SK-N-SH (cell line): ENCODE data around the gene SLC41A2. TPM values are rescaled to one million over a fixed set of nuclear protein-coding genes. Genes with fewer than 3 reads are reported as not detected.

Experiments
- CTCF ChIA-PET: fragments of 300-600, 350-600 bp; formaldehyde crosslinking; extraction: SDS; loops from one replicate; lab custom pipeline; 2021; lab: Yijun Ruan, JAX
- POLR2A ChIA-PET: fragments of 350-600 bp; sonication (Branson Sonifier 250); formaldehyde crosslinking; extraction: SDS; loops from one replicate; lab custom pipeline; 2020; ENCODE audit warnings: antibody characterized with exemption, inconsistent platforms; lab: Yijun Ruan, JAX
- DNase-seq: peaks from one replicate; pipeline ENCODE4 v3.0.0; 2012
- H2AFZ ChIP-seq: fragments of 200-600 bp; sonication (generic); 2 replicates; pipeline ENCODE4 v1.8.1; 2016; ENCODE audit warnings: antibody characterized with exemption, mild to moderate bottlenecking, low read depth
- H3F3A ChIP-seq: fragments of 200-600 bp; sonication (generic); replicated peaks from 2 replicates; pipeline ENCODE3; 2016; ENCODE audit warnings: antibody characterized with exemption, mild to moderate bottlenecking; ENCODE audit not compliant: insufficient read depth
- H3K27ac ChIP-seq, 2 experiments: fragments of 200-500 bp in 1 of 2; fragments of 200-600 bp in 1 of 2; sonication (Bioruptor generic) in 1 of 2; sonication (generic), shearing (Covaris generic) in 1 of 2; 2 replicates each; pipeline versions ENCODE4 v1.5.1 to v1.6.1; 2014 to 2016; ENCODE audit warnings: low read depth in 2 of 2, inconsistent platforms in 1 of 2, low read length in 1 of 2, mild to moderate bottlenecking in 1 of 2, mixed read lengths in 1 of 2
- H3K27me3 ChIP-seq: fragments of 200-600 bp; sonication (generic), shearing (Covaris generic); 2 replicates; pipeline ENCODE4 v1.6.1; 2016; ENCODE audit warnings: mixed run types; ENCODE audit not compliant: insufficient read depth
- H3K36me3 ChIP-seq, 2 experiments: fragments of 200-500 bp in 1 of 2; fragments of 200-600 bp in 1 of 2; sonication (Bioruptor generic) in 1 of 2; sonication (generic) in 1 of 2; replicated peaks in 1 of 2; 2 replicates each; pipeline versions ENCODE3 to v1.5.1; 2014 to 2016; ENCODE audit warnings: low read length in 1 of 2, mild to moderate bottlenecking in 1 of 2; ENCODE audit not compliant: insufficient read depth in 2 of 2, control insufficient read depth in 1 of 2
- H3K4me1 ChIP-seq, 2 experiments: fragments of 200-500 bp in 1 of 2; fragments of 200-600 bp in 1 of 2; sonication (Bioruptor generic) in 1 of 2; sonication (generic), shearing (Covaris generic) in 1 of 2; 2 replicates each; pipeline versions ENCODE4 v1.5.1 to v1.6.1; 2014 to 2016; ENCODE audit warnings: low read depth in 1 of 2, low read length in 1 of 2, mixed run types in 1 of 2; ENCODE audit not compliant: insufficient read depth in 2 of 2, control insufficient read depth in 1 of 2
- H3K4me2 ChIP-seq: fragments of 200-600 bp; sonication (generic), shearing (Covaris generic); 2 replicates; pipeline ENCODE4 v1.6.1; 2017; ENCODE audit warnings: mixed run types
- H3K4me3 ChIP-seq, 2 experiments: fragments of 200-500 bp in 1 of 2; fragments of 200-600 bp in 1 of 2; sonication (Bioruptor generic) in 1 of 2; sonication (generic), shearing (Covaris generic) in 1 of 2; 2 replicates each; pipeline versions ENCODE4 v1.5.1 to v1.8.1; 2014 to 2016; ENCODE audit warnings: low read depth in 2 of 2, inconsistent platforms in 1 of 2, low read length in 1 of 2, mild to moderate bottlenecking in 1 of 2, mixed read lengths in 1 of 2, moderate library complexity in 1 of 2
- H3K79me2 ChIP-seq: fragments of 200-600 bp; sonication (generic); 2 replicates; pipeline ENCODE4 v1.8.1; 2017; ENCODE audit warnings: mild to moderate bottlenecking; ENCODE audit not compliant: insufficient read depth
- H3K9ac ChIP-seq: fragments of 200-600 bp; sonication (generic); 2 replicates; pipeline ENCODE4 v1.6.1; 2017; ENCODE audit warnings: mixed run types
- H3K9me2 ChIP-seq: fragments of 200-600 bp; sonication (generic); 2 replicates; pipeline ENCODE4 v1.6.1; 2017; ENCODE audit warnings: mixed run types
- H3K9me3 ChIP-seq: fragments of 200-600 bp; sonication (generic); 2 replicates; pipeline ENCODE4 v1.6.1; 2017; ENCODE audit warnings: mixed run types, mild to moderate bottlenecking, moderate library complexity
- H4K20me1 ChIP-seq: fragments of 200-600 bp; sonication (generic); 2 replicates; pipeline ENCODE4 v1.6.1; 2017; ENCODE audit warnings: mild to moderate bottlenecking, mixed run types; ENCODE audit not compliant: insufficient read depth
- CHD2 ChIP-seq: fragments of 150-350 bp; IDR thresholded peaks from 2 replicates; pipeline ENCODE4 v1.6.1; 2018; ENCODE audit warnings: low read length; ENCODE audit not compliant: partially characterized antibody
- ELF1 ChIP-seq: IDR thresholded peaks from 2 replicates; pipeline ENCODE4 v1.4.0; 2012
- EP300 ChIP-seq, 2 experiments: IDR thresholded peaks; 2 replicates each; pipeline versions ENCODE4 v1.4.0 to v1.6.1; 2012; ENCODE audit warnings: borderline replicate concordance in 1 of 2, low read depth in 1 of 2, low read length in 1 of 2
- FOXJ3 ChIP-seq: sonication (generic); formaldehyde crosslinking; IDR thresholded peaks from 2 replicates; pipeline ENCODE4 v1.5.1; 2020; ENCODE audit warnings: mild to moderate bottlenecking, missing genetic modification reagents
- GABPA ChIP-seq: IDR thresholded peaks from 2 replicates; pipeline ENCODE4 v1.4.0; 2012; ENCODE audit warnings: low read depth, mild to moderate bottlenecking
- IRF3 ChIP-seq: fragments of 150-350 bp; IDR thresholded peaks from 2 replicates; pipeline ENCODE4 v1.6.1; 2016; ENCODE audit warnings: mild to moderate bottlenecking, low read depth, low read length
- JUND ChIP-seq: IDR thresholded peaks from 2 replicates; pipeline ENCODE4 v1.4.0; 2012
- MAX ChIP-seq: IDR thresholded peaks from 2 replicates; pipeline ENCODE4 v1.4.0; 2012; ENCODE audit warnings: low read depth
- NRF1 ChIP-seq: IDR thresholded peaks from 2 replicates; pipeline ENCODE4 v1.6.1; 2012; ENCODE audit warnings: low read depth, mild to moderate bottlenecking, low read length
- PBX3 ChIP-seq: IDR thresholded peaks from 2 replicates; pipeline ENCODE4; 2012
- RAD21 ChIP-seq: IDR thresholded peaks from 2 replicates; pipeline ENCODE4 v1.6.1; 2012; ENCODE audit warnings: mild to moderate bottlenecking, low read length
- RFX5 ChIP-seq: IDR thresholded peaks from 2 replicates; pipeline ENCODE4 v1.6.1; 2012; ENCODE audit warnings: mild to moderate bottlenecking, improper control_type of control experiment, low read length
- RXRA ChIP-seq: IDR thresholded peaks from 2 replicates; pipeline ENCODE4 v1.4.0; 2012; ENCODE audit warnings: low read depth, mild to moderate bottlenecking, borderline replicate concordance
- SIN3A ChIP-seq: IDR thresholded peaks from 2 replicates; pipeline ENCODE4 v1.6.1; 2012; ENCODE audit warnings: low read depth, mild to moderate bottlenecking, low read length, moderate library complexity, borderline replicate concordance
- SMC3 ChIP-seq: IDR thresholded peaks from 2 replicates; pipeline ENCODE4 v1.6.1; 2012; ENCODE audit warnings: low read depth, low read length, improper control_type of control experiment
- TAF1 ChIP-seq: IDR thresholded peaks from 2 replicates; pipeline ENCODE4 v1.6.1; 2012; ENCODE audit warnings: low read depth, mild to moderate bottlenecking, low read length, moderate library complexity, borderline replicate concordance
- TCF12 ChIP-seq: IDR thresholded peaks from 2 replicates; pipeline ENCODE4 v1.4.0; 2012
- USF1 ChIP-seq: IDR thresholded peaks from 2 replicates; pipeline ENCODE4 v1.4.0; 2012; ENCODE audit warnings: low read depth, borderline replicate concordance
- USF2 ChIP-seq: fragments of 150-350 bp; IDR thresholded peaks from 2 replicates; pipeline ENCODE4 v1.6.1; 2017; ENCODE audit warnings: antibody characterized with exemption, low read length, low read depth, borderline replicate concordance
- YY1 ChIP-seq: IDR thresholded peaks from 2 replicates; pipeline ENCODE4 v1.4.0; 2012; ENCODE audit warnings: low read depth, mild to moderate bottlenecking
- ZBTB33 ChIP-seq: IDR thresholded peaks from 2 replicates; pipeline ENCODE4 v1.4.0; 2012; ENCODE audit warnings: low read depth, borderline replicate concordance
- WGBS: methylation state at CpG from one replicate; pipeline ENCODE4 v1.1.6; 2017; ENCODE audit warnings: low lambda C conversion rate; 5-methylcytosine and 5-hydroxymethylcytosine counted together
- polyA plus RNA-seq, 3 experiments: library from polyadenylated mRNA; depleted of rRNA; stranded (reverse); fragments of >200 nt; gene quantifications; 2 replicates each; pipeline ENCODE4 v1.2.3, GENCODE V29; 2012

Gene SLC41A2
- polyA plus RNA-seq, 1 of the 3 experiments (the other 2 are of a cell fraction): 1.7 TPM

- POLR2A ChIA-PET: no interaction called here
- H3K4me1 ChIP-seq: peaks cover 6 to 17% of the 10 kb centered on the region in 2 experiments; a peak in 3 of 4 replicates
- CTCF ChIA-PET: no interaction called here
- no peaks in the 10 kb centered on the region for H3K9me3 ChIP-seq
- peaks cover 5% of the 10 kb centered on the region; the same call in 1 of the 2 replicates for H3K79me2 ChIP-seq
- DNase-seq: no peak
- H4K20me1 ChIP-seq: no peaks in the 10 kb centered on the region
- no peak overlapping the region for H2AFZ ChIP-seq
- H3K27ac ChIP-seq: no peak overlapping the region; a peak in 1 of 4 replicates
- H3K36me3 ChIP-seq: no peaks in the 10 kb centered on the region
- no peak overlapping the region for H3K9ac ChIP-seq
- H3F3A ChIP-seq: peaks cover 21% of the 10 kb centered on the region
- WGBS: 95% methylated on average over 4 of the region's 4 CpGs
- TF ChIP-seq FOXJ3 (CRISPR knock-in tag) (no peak), TCF12 (no peak), PBX3 (no peak), GABPA (no peak), MAX (no peak), SIN3A (no peak), ZBTB33 (no peak), CHD2 (no peak), YY1 (no peak), USF1 (no peak)
- no peaks in the 10 kb centered on the region for H3K9me2 ChIP-seq
- H3K27me3 ChIP-seq: no peaks in the 10 kb centered on the region
- no peak overlapping the region for H3K4me3 ChIP-seq
- no peak overlapping the region; the same call in 1 of the 2 replicates for H3K4me2 ChIP-seq
Observed at GRCh38 chr12:104960464-104960863, 2.4 kb upstream of the SLC41A2 start.

GRCh38 chr12:104959335-104959841 lies 1.3 kb upstream of the SLC41A2 start:
- Histone ChIP-seq H3K4me1 (peaks cover 6 to 17% of the 10 kb centered on the region in 2 experiments; a peak in 3 of 4 replicates), H3K27ac (peak overlapping the region; percentile 58 to 88; a peak in 3 of 4 replicates), H3K9ac (peak overlapping the region; percentile 77; the same call in 1 of the 2 replicates), H3K9me2 (no peaks in the 10 kb centered on the region), H3F3A (peaks cover 21% of the 10 kb centered on the region), H3K79me2 (peaks cover 5% of the 10 kb centered on the region; the same call in 1 of the 2 replicates), H3K4me2 (peak overlapping the region; percentile 67), H3K4me3 (peak overlapping the region in 1 of 2 experiments; percentile 20; a peak in 1 of 4 replicates), H3K27me3 (no peaks in the 10 kb centered on the region), H4K20me1 (no peaks in the 10 kb centered on the region), H3K9me3 (no peaks in the 10 kb centered on the region), H2AFZ (peak overlapping the region; percentile 61), H3K36me3 (no peaks in the 10 kb centered on the region)
- WGBS: 32% methylated on average over 2 of the region's 2 CpGs
- ChIA-PET POLR2A (interaction anchor here (1.3 kb wide), 1 partner anchor 26 kb away, joined by 3 read pairs; no protein-coding TSS in a partner anchor), CTCF (interaction anchor here (1.8 to 2.5 kb wide), 3 partner anchors 10 to 578 kb away, joined by 6 to 20 read pairs (median 8); no protein-coding TSS in a partner anchor)
- DNase-seq: no peak
- TF ChIP-seq SMC3 (no peak), RFX5 (no peak), USF2 (no peak), MAX (peak; percentile 71), TAF1 (no peak), YY1 (no peak), JUND (peak; percentile 89), RAD21 (no peak), NRF1 (no peak), ELF1 (no peak), IRF3 (no peak), EP300 (IDR thresholded peaks at IDR 0.05; ENCODE audit: borderline replicate concordance in 1 of 2, low read depth in 1 of 2, low read length in 1 of 2) (peak in 1 of 2 experiments; percentile 50; a peak in 1 of 4 replicates), RXRA (peak; percentile 89; the same call in 1 of the 2 replicates), SIN3A (no peak), FOXJ3 (CRISPR knock-in tag) (no peak)
